Naive thymus-derived CD8-positive, alpha-beta T cell (primary cell): ENCODE data around the gene SAPCD2. TPM values are rescaled to one million over a fixed set of nuclear protein-coding genes. Genes with fewer than 3 reads are reported as not detected.

Experiments used
- ATAC-seq, 2 donors: fragments of 150-1000 bp; cut with Tn5 transposase in 1 of 2; sonication (Bioruptor Pico), chemical (Tn5 transposase) in 1 of 2; 1 replicate in 1 of 2; 2 replicates in 1 of 2; pipeline ENCODE4 v1.10.0; 2021; ENCODE audit warnings: mild to moderate bottlenecking in 2 of 2, moderate library complexity in 2 of 2
- POLR2A ChIA-PET: fragments of 350-600 bp; sonication (Branson Sonifier 250); formaldehyde crosslinking; loops from one replicate; lab custom pipeline; 2021; ENCODE audit warnings: antibody characterized with exemption; lab: Charles Lee
- DNase-seq, 10 donors: peaks; one replicate each; pipeline versions ENCODE4 v3.0.0 to v3.0.0-alpha.2; 2020 to 2022
- H3K27ac Mint-ChIP-seq, 10 donors: one replicate each; pipeline ENCODE4 v1.8.0; 2020 to 2022; ENCODE audit warnings: mild to moderate bottlenecking in 10 of 10, mixed read lengths in 10 of 10, moderate library complexity in 4 of 10, inconsistent platforms in 1 of 10
- H3K27me3 Mint-ChIP-seq, 5 donors: one replicate each; pipeline ENCODE4 v1.8.0; 2021 to 2022; ENCODE audit warnings: mixed read lengths in 5 of 5
- H3K36me3 Mint-ChIP-seq, 3 donors: one replicate each; pipeline ENCODE4 v1.8.0; 2020 to 2022; ENCODE audit warnings: mixed read lengths in 3 of 3, mild to moderate bottlenecking in 2 of 3, inconsistent platforms in 1 of 3
- H3K4me1 Mint-ChIP-seq, 4 donors: one replicate each; pipeline ENCODE4 v1.8.0; 2021 to 2022; ENCODE audit warnings: mixed read lengths in 4 of 4
- H3K4me3 Mint-ChIP-seq, 10 donors: one replicate each; pipeline ENCODE4 v1.8.0; 2020 to 2022; ENCODE audit warnings: mild to moderate bottlenecking in 10 of 10, mixed read lengths in 10 of 10, moderate library complexity in 6 of 10, inconsistent platforms in 1 of 10
- H3K9me3 Mint-ChIP-seq, 9 donors: one replicate each; pipeline ENCODE4 v1.8.0; 2020 to 2022; ENCODE audit warnings: mixed read lengths in 9 of 9, mild to moderate bottlenecking in 3 of 9, inconsistent platforms in 1 of 9, moderate library complexity in 1 of 9
- polyA plus RNA-seq, 3 donors: library from polyadenylated mRNA; unstranded; fragments of 300-500 nt; fragmentation: Illumina TruSeq; gene quantifications; one replicate each; pipeline ENCODE4 v1.2.3, GENCODE V29; 2021
- total RNA-seq, 8 experiments: library from RNA in 2 of 8; stranded (reverse) in 2 of 8; gene quantifications; one replicate each; pipeline ENCODE4 v1.2.3 and lab custom pipeline; 2021 to 2026

SAPCD2 gene
- total and polyA plus RNA-seq, 5 experiments from 2014 or later, result 0.23 to 0.44 (median 0.27) TPM; not detected in 1

GRCh38 chr9:137022662-137023008, 47.7 kb downstream of the SAPCD2 start:
- no peak overlapping the region for H3K4me3 Mint-ChIP-seq
- no peaks in the 10 kb centered on the region for H3K27me3 Mint-ChIP-seq
- no peak for ATAC-seq
- no peak overlapping the region for H3K27ac Mint-ChIP-seq
- POLR2A ChIA-PET, result interaction anchor here (0.6 kb wide), 1 partner anchor 34 kb away, joined by 4 read pairs; no protein-coding TSS in a partner anchor
- no peaks in the 10 kb centered on the region for H3K9me3 Mint-ChIP-seq
- peaks cover 5 to 29% (median 20%) of the 10 kb centered on the region in 4 donors for H3K4me1 Mint-ChIP-seq
- DNase-seq, result no peak
- H3K36me3 Mint-ChIP-seq, result peaks cover 0 to 5% (median 0%) of the 10 kb centered on the region in 3 donors

- POLR2A ChIA-PET, result interaction anchor here (0.6 kb wide), 3 partner anchors 13 to 156 kb away, joined by 3 to 4 read pairs (median 3); partner anchors contain the start of gene EDF1
- Mint-ChIP-seq H3K36me3 (peaks cover 0 to 5% (median 0%) of the 10 kb centered on the region in 3 donors), H3K27me3 (no peaks in the 10 kb centered on the region), H3K27ac (peak overlapping the region in 4 of 10 donors; percentile 32 to 80 (median 47)), H3K4me1 (peaks cover 5 to 25% (median 16%) of the 10 kb centered on the region in 4 donors), H3K4me3 (peak overlapping the region in 1 of 10 donors; percentile 38), H3K9me3 (no peaks in the 10 kb centered on the region)
- DNase-seq (peak in 7 of 10 donors; percentile 32 to 56 (median 46)), ATAC-seq (peak; percentile 39 to 53)
Measured at GRCh38 chr9:137021979-137022661, 48.2 kb downstream of the SAPCD2 start.

- H3K27me3 Mint-ChIP-seq, result no peaks in the 10 kb centered on the region
- H3K9me3 Mint-ChIP-seq, result no peaks in the 10 kb centered on the region
- ATAC-seq (no peak), DNase-seq (no peak)
- no peak overlapping the region for H3K27ac Mint-ChIP-seq
- POLR2A ChIA-PET, result interaction anchor here (0.6 to 1.2 kb wide), 4 partner anchors 14 to 200 kb away, joined by 3 read pairs; partner anchors contain the start of gene EDF1
- H3K36me3 Mint-ChIP-seq, result peaks cover 0 to 9% (median 0%) of the 10 kb centered on the region in 3 donors
- H3K4me3 Mint-ChIP-seq, result no peak overlapping the region
- H3K4me1 Mint-ChIP-seq, result peaks cover 3 to 20% (median 12%) of the 10 kb centered on the region in 4 donors
Measured at GRCh38 chr9:137021568-137021978, 48.8 kb downstream of the SAPCD2 start.

- POLR2A ChIA-PET, result interaction anchor here (0.6 to 1.2 kb wide), 4 partner anchors 14 to 606 kb away, joined by 3 to 4 read pairs (median 3); no protein-coding TSS in a partner anchor
- Mint-ChIP-seq H3K27me3 (no peaks in the 10 kb centered on the region), H3K9me3 (no peaks in the 10 kb centered on the region), H3K4me1 (peaks cover 2 to 15% (median 9%) of the 10 kb centered on the region in 4 donors), H3K27ac (no peak overlapping the region), H3K4me3 (no peak overlapping the region), H3K36me3 (peaks cover 0 to 9% (median 0%) of the 10 kb centered on the region in 3 donors)
- DNase-seq (no peak), ATAC-seq (no peak)
Measured at GRCh38 chr9:137020771-137021567, 49.4 kb downstream of the SAPCD2 start.

- POLR2A ChIA-PET, result interaction anchor here (0.5 to 1.2 kb wide), 3 partner anchors 16 to 607 kb away, joined by 3 to 4 read pairs (median 3); no protein-coding TSS in a partner anchor
Measured at GRCh38 chr9:137019891-137020683, 50.3 kb downstream of the SAPCD2 start.

GRCh38 chr9:137018761-137019559, 51.4 kb downstream of the SAPCD2 start:
- Mint-ChIP-seq H3K4me3 (no peak overlapping the region), H3K36me3 (peaks cover 0 to 11% (median 0%) of the 10 kb centered on the region in 3 donors), H3K27me3 (no peaks in the 10 kb centered on the region), H3K4me1 (peaks cover 0 to 12% (median 4%) of the 10 kb centered on the region in 4 donors), H3K9me3 (no peaks in the 10 kb centered on the region), H3K27ac (no peak overlapping the region)
- POLR2A ChIA-PET, result interaction anchor here (0.8 kb wide), 1 partner anchor 9 kb away, joined by 3 read pairs; the partner anchor contains the start of gene ABCA2
- ATAC-seq (no peak), DNase-seq (no peak)

More at GRCh38 chr9:137019891-137020683, 50.3 kb downstream of the SAPCD2 start:
- H3K9me3 Mint-ChIP-seq, result no peaks in the 10 kb centered on the region
- peaks cover 2 to 12% (median 7%) of the 10 kb centered on the region in 4 donors for H3K4me1 Mint-ChIP-seq
- DNase-seq (no peak), ATAC-seq (no peak)
- no peaks in the 10 kb centered on the region for H3K27me3 Mint-ChIP-seq
- H3K27ac Mint-ChIP-seq, result no peak overlapping the region
- H3K4me3 Mint-ChIP-seq, result no peak overlapping the region
- peaks cover 0 to 9% (median 0%) of the 10 kb centered on the region in 3 donors for H3K36me3 Mint-ChIP-seq

GRCh38 chr9:137017791-137018497, 52.4 kb downstream of the SAPCD2 start:
- H3K36me3 Mint-ChIP-seq, result peaks cover 0 to 11% (median 0%) of the 10 kb centered on the region in 3 donors
- no peaks in the 10 kb centered on the region for H3K9me3 Mint-ChIP-seq
- no peak for ATAC-seq
- H3K4me1 Mint-ChIP-seq, result peaks cover 0 to 12% (median 3%) of the 10 kb centered on the region in 4 donors
- H3K27me3 Mint-ChIP-seq, result no peaks in the 10 kb centered on the region
- POLR2A ChIA-PET, result no interaction called here
- no peak for DNase-seq
- no peak overlapping the region for H3K4me3 Mint-ChIP-seq
- H3K27ac Mint-ChIP-seq, result no peak overlapping the region

GRCh38 chr9:137017071-137017470, 53.3 kb downstream of the SAPCD2 start:
- no peaks in the 10 kb centered on the region for H3K27me3 Mint-ChIP-seq
- peaks cover 0 to 15% (median 0%) of the 10 kb centered on the region in 3 donors for H3K36me3 Mint-ChIP-seq
- peaks cover 0 to 9% (median 2%) of the 10 kb centered on the region in 4 donors for H3K4me1 Mint-ChIP-seq
- POLR2A ChIA-PET, result no interaction called here
- DNase-seq (no peak), ATAC-seq (no peak)
- H3K9me3 Mint-ChIP-seq, result no peaks in the 10 kb centered on the region
- H3K4me3 Mint-ChIP-seq, result no peak overlapping the region
- H3K27ac Mint-ChIP-seq, result no peak overlapping the region

- H3K36me3 Mint-ChIP-seq, result peaks cover 0 to 16% (median 0%) of the 10 kb centered on the region in 3 donors
- no peak for ATAC-seq
- H3K27me3 Mint-ChIP-seq, result no peaks in the 10 kb centered on the region
- H3K9me3 Mint-ChIP-seq, result no peaks in the 10 kb centered on the region
- peak overlapping the region in 1 of 10 donors; percentile 5 for H3K27ac Mint-ChIP-seq
- POLR2A ChIA-PET, result no interaction called here
- peaks cover 0 to 6% (median 2%) of the 10 kb centered on the region in 4 donors for H3K4me1 Mint-ChIP-seq
- DNase-seq, result no peak
- H3K4me3 Mint-ChIP-seq, result no peak overlapping the region
Measured at GRCh38 chr9:137016436-137016835, 53.9 kb downstream of the SAPCD2 start.

- Mint-ChIP-seq H3K4me1 (peaks cover 0 to 6% (median 2%) of the 10 kb centered on the region in 4 donors), H3K9me3 (no peaks in the 10 kb centered on the region)
- POLR2A ChIA-PET, result no interaction called here
Measured at GRCh38 chr9:137015976-137016375, 54.4 kb downstream of the SAPCD2 start.

GRCh38 chr9:137015540-137015930, 54.8 kb downstream of the SAPCD2 start:
- Mint-ChIP-seq H3K4me3 (no peak overlapping the region), H3K36me3 (peaks cover 0 to 21% (median 0%) of the 10 kb centered on the region in 3 donors)
- POLR2A ChIA-PET, result interaction anchor here (1.8 kb wide), 1 partner anchor 9 kb away, joined by 7 read pairs; no protein-coding TSS in a partner anchor

More at GRCh38 chr9:137015976-137016375, 54.4 kb downstream of the SAPCD2 start:
- H3K4me3 Mint-ChIP-seq, result no peak overlapping the region
- H3K27me3 Mint-ChIP-seq, result no peaks in the 10 kb centered on the region
- DNase-seq (no peak), ATAC-seq (no peak)
- peaks cover 0 to 21% (median 0%) of the 10 kb centered on the region in 3 donors for H3K36me3 Mint-ChIP-seq
- H3K27ac Mint-ChIP-seq, result no peak overlapping the region

More at GRCh38 chr9:137015540-137015930, 54.8 kb downstream of the SAPCD2 start:
- H3K9me3 Mint-ChIP-seq, result no peaks in the 10 kb centered on the region
- H3K27me3 Mint-ChIP-seq, result no peaks in the 10 kb centered on the region
- ATAC-seq (no peak), DNase-seq (no peak)
- no peak overlapping the region for H3K27ac Mint-ChIP-seq
- H3K4me1 Mint-ChIP-seq, result peaks cover 0 to 6% (median 2%) of the 10 kb centered on the region in 4 donors
